Lung (tissue), 12 donors: Measurements from ENCODE around the gene DAB1. TPM values are rescaled to one million over a fixed set of nuclear protein-coding genes. Genes with fewer than 3 reads are reported as not detected.

ENCODE experiments used
- ATAC-seq: fragments of 200-7000 bp; cut with Tn5 transposase; one replicate; pipeline ENCODE4 v1.9.1; 2020; ENCODE audit warnings: moderate number of reproducible peaks; ENCODE audit not compliant: insufficient read depth, low FRiP score
- DNase-seq, 3 donors: peaks; one replicate each; pipeline ENCODE4 v3.0.0-alpha.2; 2013 to 2017
- H3K27ac ChIP-seq, 2 donors: one replicate each; pipeline ENCODE4 v1.5.1; 2013; ENCODE audit warnings: mild to moderate bottlenecking in 2 of 2, moderate library complexity in 2 of 2, control low read depth in 1 of 2, inconsistent platforms in 1 of 2, low read depth in 1 of 2, low read length in 1 of 2
- H3K27me3 ChIP-seq, 3 donors: one replicate each; pipeline ENCODE4 v1.5.1; 2013; ENCODE audit warnings: low read length in 2 of 3; ENCODE audit not compliant: control insufficient read depth in 3 of 3, insufficient read depth in 3 of 3
- H3K36me3 ChIP-seq, 4 donors: one replicate each; pipeline ENCODE4 v1.5.1; 2013; ENCODE audit warnings: low read length in 4 of 4, mild to moderate bottlenecking in 1 of 4, moderate library complexity in 1 of 4; ENCODE audit not compliant: control insufficient read depth in 4 of 4, insufficient read depth in 4 of 4
- H3K4me1 ChIP-seq, 5 donors: one replicate each; pipeline ENCODE4 v1.5.1; 2013; ENCODE audit warnings: low read length in 5 of 5, mild to moderate bottlenecking in 2 of 5, moderate library complexity in 1 of 5; ENCODE audit not compliant: control insufficient read depth in 5 of 5, insufficient read depth in 5 of 5
- H3K4me3 ChIP-seq: one replicate; pipeline ENCODE4 v1.5.1; 2013; ENCODE audit warnings: mild to moderate bottlenecking, control low read depth, moderate library complexity
- H3K9ac ChIP-seq, 2 donors: one replicate each; pipeline ENCODE4 v1.5.1; 2013; ENCODE audit warnings: low read length in 2 of 2, control low read depth in 1 of 2; ENCODE audit not compliant: insufficient read depth in 1 of 2
- H3K9me3 ChIP-seq, 4 donors: one replicate each; pipeline ENCODE4 v1.5.1; 2013; ENCODE audit warnings: low read length in 3 of 4, mild to moderate bottlenecking in 1 of 4, moderate library complexity in 1 of 4; ENCODE audit not compliant: control insufficient read depth in 4 of 4, insufficient read depth in 3 of 4
- CTCF ChIP-seq: IDR thresholded peaks from 2 replicates; pipeline ENCODE4 v1.5.1; 2012; ENCODE audit warnings: mild to moderate bottlenecking; ENCODE audit errors: control extremely low read depth, extremely low read depth
- WGBS, 2 donors: extraction: QIAGEN DNeasy Blood & Tissue Kit; methylation state at CpG; one replicate each; pipeline ENCODE4 v1.1.7; 2013; 5-methylcytosine and 5-hydroxymethylcytosine counted together
- polyA plus RNA-seq, 2 donors: library from polyadenylated mRNA; stranded (reverse); fragments of 200-250 nt; gene quantifications; one replicate each; pipeline ENCODE4 v1.2.1, GENCODE V29; 2013
- total RNA-seq, 2 donors: library from RNA; depleted of rRNA in 1 of 2; stranded (reverse); fragments of >200 nt in 1 of 2; gene quantifications; one replicate each; pipeline ENCODE4 v1.2.1, GENCODE V29; 2014 to 2021
- donor health status: control.
- donor health status: control.
- donor health status: Bipolar disorder and iron deficiency.
- donor health status: healthy.
- donor health status: DM: yes; HTN: yes; CAD: no.

Gene DAB1
- total and polyA plus RNA-seq, 4 donors: 0.06 to 0.77 (median 0.10) TPM

- DNase-seq: no peak
- 67 to 76% methylated on average over 1 of the region's 1 CpG for WGBS, 2 donors
Measured at GRCh38 chr1:57158604-57158998, 265.3 kb downstream of the DAB1 start.

GRCh38 chr1:57157818-57158603 is 265.8 kb downstream of the DAB1 start:
- H3K9me3 ChIP-seq: no peaks in the 10 kb centered on the region
- 59 to 64% methylated on average over 8 of the region's 8 CpGs for WGBS, 2 donors
- ATAC-seq (no peak), DNase-seq (no peak)
- no peak for TF ChIP-seq CTCF
- H3K27ac ChIP-seq: no peak overlapping the region
- H3K4me3 ChIP-seq: no peak overlapping the region
- no peaks in the 10 kb centered on the region for H3K4me1 ChIP-seq
- peaks cover 0 to 4% (median 0%) of the 10 kb centered on the region in 3 donors for H3K27me3 ChIP-seq
- H3K36me3 ChIP-seq: no peaks in the 10 kb centered on the region
- no peak overlapping the region for H3K9ac ChIP-seq

More at GRCh38 chr1:57158604-57158998, 265.3 kb downstream of the DAB1 start:
- Histone ChIP-seq H3K4me1 (no peaks in the 10 kb centered on the region), H3K27ac (no peak overlapping the region), H3K9ac (no peak overlapping the region), H3K4me3 (no peak overlapping the region), H3K36me3 (no peaks in the 10 kb centered on the region), H3K9me3 (no peaks in the 10 kb centered on the region), H3K27me3 (peaks cover 0 to 4% (median 0%) of the 10 kb centered on the region in 3 donors)
- no peak for TF ChIP-seq CTCF
- ATAC-seq: no peak

GRCh38 chr1:57156907-57157306 is 267.0 kb downstream of the DAB1 start:
- H3K4me3 ChIP-seq: no peak overlapping the region
- no peak for TF ChIP-seq CTCF
- H3K36me3 ChIP-seq: no peaks in the 10 kb centered on the region
- DNase-seq (no peak), ATAC-seq (no peak)
- H3K4me1 ChIP-seq: no peaks in the 10 kb centered on the region
- 78 to 80% methylated on average over 3 of the region's 3 CpGs for WGBS, 2 donors
- H3K27ac ChIP-seq: no peak overlapping the region
- H3K27me3 ChIP-seq: peaks cover 0 to 4% (median 4%) of the 10 kb centered on the region in 3 donors
- H3K9ac ChIP-seq: no peak overlapping the region
- no peaks in the 10 kb centered on the region for H3K9me3 ChIP-seq
